Neutrophil (primary cell): ENCODE results near the gene XYLT1.

Experiments used
- H3K27ac ChIP-seq: fragments of 200-600 bp; sonication (generic); 2 replicates; pipeline ENCODE4 v1.5.1; 2016; ENCODE audit warnings: mild to moderate bottlenecking, moderate library complexity
- H3K27me3 ChIP-seq: fragments of 200-600 bp; sonication (generic); 2 replicates; pipeline ENCODE4 v1.6.0; 2016; ENCODE audit warnings: mild to moderate bottlenecking
- H3K36me3 ChIP-seq: fragments of 200-600 bp; sonication (generic); 2 replicates; pipeline ENCODE4 v1.5.1; 2017
- H3K4me1 ChIP-seq, 2 experiments: fragments of 200-600 bp in 1 of 2; sonication (generic) in 1 of 2; 1 replicate in 1 of 2; 2 replicates in 1 of 2; pipeline versions ENCODE4 v1.5.1 to v1.6.1; 2013 to 2016; ENCODE audit warnings: low read depth in 1 of 2, low read length in 1 of 2, mild to moderate bottlenecking in 1 of 2, moderate library complexity in 1 of 2; ENCODE audit not compliant: control insufficient read depth in 1 of 2, insufficient read depth in 1 of 2
- H3K4me3 ChIP-seq, 2 experiments: fragments of 200-600 bp in 1 of 2; sonication (generic) in 1 of 2; 1 replicate in 1 of 2; 2 replicates in 1 of 2; pipeline ENCODE4 v1.5.1; 2013 to 2016; ENCODE audit warnings: low read depth in 1 of 2, low read length in 1 of 2, mild to moderate bottlenecking in 1 of 2, moderate library complexity in 1 of 2
- H3K9me3 ChIP-seq: fragments of 200-600 bp; sonication (generic); 2 replicates; pipeline ENCODE4 v1.5.1; 2016
- CTCF ChIP-seq: fragments of 200-600 bp; sonication (generic); IDR thresholded peaks from 2 replicates; pipeline ENCODE4 v1.5.1; 2016; ENCODE audit warnings: antibody characterized with exemption

XYLT1 gene

GRCh38 chr16:17246974-17247732 lies 223.6 kb downstream of the XYLT1 start:
- Histone ChIP-seq H3K9me3 (no peaks in the 10 kb centered on the region), H3K4me3 (no peak overlapping the region), H3K27ac (no peak overlapping the region), H3K4me1 (peaks cover 5 to 11% of the 10 kb centered on the region in 2 experiments), H3K27me3 (no peaks in the 10 kb centered on the region), H3K36me3 (no peaks in the 10 kb centered on the region)
- TF ChIP-seq CTCF = no peak

GRCh38 chr16:17246268-17246885 lies 224.4 kb downstream of the XYLT1 start:
- H3K27ac ChIP-seq = no peak overlapping the region
- H3K4me3 ChIP-seq = no peak overlapping the region
- H3K9me3 ChIP-seq = no peaks in the 10 kb centered on the region
- no peaks in the 10 kb centered on the region for H3K36me3 ChIP-seq
- TF ChIP-seq CTCF = no peak
- H3K4me1 ChIP-seq = peaks cover 4 to 8% of the 10 kb centered on the region in 2 experiments
- H3K27me3 ChIP-seq = no peaks in the 10 kb centered on the region

GRCh38 chr16:17245776-17246175 lies 225.0 kb downstream of the XYLT1 start:
- Histone ChIP-seq H3K27ac (no peak overlapping the region), H3K27me3 (no peaks in the 10 kb centered on the region), H3K36me3 (no peaks in the 10 kb centered on the region), H3K4me3 (no peak overlapping the region), H3K9me3 (no peaks in the 10 kb centered on the region), H3K4me1 (peaks cover 0 to 2% of the 10 kb centered on the region in 2 experiments)
- TF ChIP-seq CTCF = no peak

- H3K9me3 ChIP-seq = no peaks in the 10 kb centered on the region
- H3K4me1 ChIP-seq = no peaks in the 10 kb centered on the region
- no peak overlapping the region for H3K27ac ChIP-seq
- H3K4me3 ChIP-seq = no peak overlapping the region
- no peaks in the 10 kb centered on the region for H3K36me3 ChIP-seq
- no peaks in the 10 kb centered on the region for H3K27me3 ChIP-seq
- no peak for TF ChIP-seq CTCF
These were observed 225.7 kb downstream of the XYLT1 start for GRCh38 chr16:17244872-17245551.

- H3K27me3 ChIP-seq = no peaks in the 10 kb centered on the region
- H3K36me3 ChIP-seq = no peaks in the 10 kb centered on the region
- H3K4me1 ChIP-seq = peaks cover 5 to 20% of the 10 kb centered on the region in 2 experiments
- no peaks in the 10 kb centered on the region for H3K9me3 ChIP-seq
- TF ChIP-seq CTCF = no peak
- no peak overlapping the region for H3K27ac ChIP-seq
- no peak overlapping the region for H3K4me3 ChIP-seq
These were observed 229.4 kb downstream of the XYLT1 start for GRCh38 chr16:17241264-17241835.
